ENCODE data around the gene C14orf132.

DNA sequence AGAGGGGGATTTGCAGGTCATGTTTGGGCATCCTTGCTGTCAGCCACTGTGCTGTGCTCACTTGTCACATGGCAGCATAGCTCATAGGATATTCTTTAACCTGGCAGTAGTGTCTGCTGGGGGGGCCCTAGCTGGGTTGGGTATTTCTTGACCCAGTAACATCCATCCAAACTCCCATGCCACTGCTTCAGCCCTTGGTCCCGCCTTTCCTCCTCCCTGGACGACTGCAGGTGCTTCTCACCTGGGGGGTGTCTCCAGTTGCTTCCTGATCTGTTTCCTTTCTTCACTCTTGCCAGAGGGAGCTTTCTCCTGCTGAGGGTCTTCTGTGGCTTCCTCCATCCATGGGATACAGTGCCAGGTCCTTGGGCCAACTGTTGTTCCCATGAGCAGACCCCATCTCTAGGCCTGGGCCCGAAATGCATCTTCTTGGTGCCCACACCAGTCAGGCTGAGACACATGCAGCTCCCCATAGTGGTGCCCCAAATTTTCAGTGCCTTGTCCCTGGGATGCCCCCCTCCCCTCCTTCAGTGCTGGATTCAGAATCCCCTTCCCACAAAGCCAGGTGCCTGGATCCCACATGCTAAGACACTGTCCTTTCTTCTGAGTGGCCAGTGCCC, 20.5 kb downstream of the C14orf132 start:
- TF ChIP-seq, protein P1, sequence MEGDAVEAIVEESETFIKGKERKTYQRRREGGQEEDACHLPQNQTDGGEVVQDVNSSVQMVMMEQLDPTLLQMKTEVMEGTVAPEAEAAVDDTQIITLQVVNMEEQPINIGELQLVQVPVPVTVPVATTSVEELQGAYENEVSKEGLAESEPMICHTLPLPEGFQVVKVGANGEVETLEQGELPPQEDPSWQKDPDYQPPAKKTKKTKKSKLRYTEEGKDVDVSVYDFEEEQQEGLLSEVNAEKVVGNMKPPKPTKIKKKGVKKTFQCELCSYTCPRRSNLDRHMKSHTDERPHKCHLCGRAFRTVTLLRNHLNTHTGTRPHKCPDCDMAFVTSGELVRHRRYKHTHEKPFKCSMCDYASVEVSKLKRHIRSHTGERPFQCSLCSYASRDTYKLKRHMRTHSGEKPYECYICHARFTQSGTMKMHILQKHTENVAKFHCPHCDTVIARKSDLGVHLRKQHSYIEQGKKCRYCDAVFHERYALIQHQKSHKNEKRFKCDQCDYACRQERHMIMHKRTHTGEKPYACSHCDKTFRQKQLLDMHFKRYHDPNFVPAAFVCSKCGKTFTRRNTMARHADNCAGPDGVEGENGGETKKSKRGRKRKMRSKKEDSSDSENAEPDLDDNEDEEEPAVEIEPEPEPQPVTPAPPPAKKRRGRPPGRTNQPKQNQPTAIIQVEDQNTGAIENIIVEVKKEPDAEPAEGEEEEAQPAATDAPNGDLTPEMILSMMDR (IDR thresholded peaks at IDR 0.05), result no peak
- no peak for TF ChIP-seq POLR2A (IDR thresholded peaks at IDR 0.05)

Data from Peyer's patch (tissue), 4 donors.